ENCODE measurements around the gene MAT2A.

GRCh38 chr2:85522090-85522647, 16.8 kb upstream of the MAT2A start:
- TF ChIP-seq KAT8 (IDR thresholded peaks at IDR 0.05; ENCODE audit: low read depth) (no peak), ZNF436 (CRISPR knock-in tag; IDR thresholded peaks at IDR 0.05) (no peak)

Data from K562 (cell line).